ENCODE results near the gene SKIC8.

The SKIC8 gene

GRCh38 chr15:78290222-78290621, 9.2 kb downstream of the SKIC8 start:
- DNase-seq: no peak

GRCh38 chr15:78284758-78285157, 14.7 kb downstream of the SKIC8 start:
- DNase-seq: no peak

- DNase-seq: no peak
Observed at GRCh38 chr15:78282324-78282723, 17.1 kb downstream of the SKIC8 start.

GRCh38 chr15:78280319-78281072, 18.9 kb downstream of the SKIC8 start:
- DNase-seq: no peak

- no peak for DNase-seq
Observed at GRCh38 chr15:78276064-78276943, 23.1 kb downstream of the SKIC8 start.

- DNase-seq: no peak
Observed at GRCh38 chr15:78274994-78275393, 24.4 kb downstream of the SKIC8 start.

GRCh38 chr15:78272776-78273175, 26.6 kb downstream of the SKIC8 start:
- no peak for DNase-seq

- DNase-seq: no peak
Observed at GRCh38 chr15:78272316-78272715, 27.1 kb downstream of the SKIC8 start.

- no peak for DNase-seq
Observed at GRCh38 chr15:78266806-78267205, 32.6 kb downstream of the SKIC8 start.

GRCh38 chr15:78266229-78266628, 33.2 kb downstream of the SKIC8 start:
- no peak for DNase-seq

- no peak for DNase-seq
Observed at GRCh38 chr15:78265752-78266224, 33.6 kb downstream of the SKIC8 start.

GRCh38 chr15:78265137-78265460, 34.3 kb downstream of the SKIC8 start:
- DNase-seq: no peak

- peak; percentile 64 for DNase-seq
Observed at GRCh38 chr15:78264304-78265136, 34.9 kb downstream of the SKIC8 start, which contains the start of gene DNAJA4. DNAJA4 (plus strand) TSS chr15:78264562; CDS start chr15:78264764, 202 bp downstream.

- DNase-seq: no peak
Observed at GRCh38 chr15:78263907-78264303, 35.5 kb downstream of the SKIC8 start.

- no peak for DNase-seq
Observed at GRCh38 chr15:78263351-78263781, 36.0 kb downstream of the SKIC8 start.

- DNase-seq: no peak
Observed at GRCh38 chr15:78261062-78261461, 38.3 kb downstream of the SKIC8 start.

- DNase-seq: no peak
Observed at GRCh38 chr15:78260489-78260888, 38.9 kb downstream of the SKIC8 start.

GRCh38 chr15:78259232-78259631, 40.2 kb downstream of the SKIC8 start:
- DNase-seq: no peak

- DNase-seq: no peak
Observed at GRCh38 chr15:78257681-78258080, 41.7 kb downstream of the SKIC8 start.

- no peak for DNase-seq
Observed at GRCh38 chr15:78256044-78256437, 43.4 kb downstream of the SKIC8 start.

- DNase-seq: no peak
Observed at GRCh38 chr15:78255421-78256043, 43.9 kb downstream of the SKIC8 start.

GRCh38 chr15:78251136-78251535, 48.3 kb downstream of the SKIC8 start:
- no peak for DNase-seq

GRCh38 chr15:78249131-78249530, 50.3 kb downstream of the SKIC8 start:
- DNase-seq: no peak

All from stimulated activated CD4-positive, alpha-beta T cell treated with anti-CD3 and anti-CD28 coated beads, Interleukin-4, amount 100 ng/mL, for 1 hour (primary cell).